SK-N-SH (cell line): ENCODE data around the gene SLC9A8.

ENCODE experiments used
- EZH2phosphoT487 ChIP-seq: fragments of 200-600 bp; sonication (generic); IDR thresholded peaks from 2 replicates; pipeline ENCODE4 v1.6.1; 2017; ENCODE audit warnings: low read depth, mixed run types, mild to moderate bottlenecking, antibody characterized with exemption, moderate library complexity, borderline replicate concordance
- GATA2 ChIP-seq: sonication (generic); formaldehyde crosslinking; IDR thresholded peaks from 2 replicates; pipeline ENCODE4 v1.5.0; 2020; ENCODE audit warnings: mild to moderate bottlenecking, missing genetic modification reagents
- JUND ChIP-seq: IDR thresholded peaks from 2 replicates; pipeline ENCODE4 v1.4.0; 2012

DNA sequence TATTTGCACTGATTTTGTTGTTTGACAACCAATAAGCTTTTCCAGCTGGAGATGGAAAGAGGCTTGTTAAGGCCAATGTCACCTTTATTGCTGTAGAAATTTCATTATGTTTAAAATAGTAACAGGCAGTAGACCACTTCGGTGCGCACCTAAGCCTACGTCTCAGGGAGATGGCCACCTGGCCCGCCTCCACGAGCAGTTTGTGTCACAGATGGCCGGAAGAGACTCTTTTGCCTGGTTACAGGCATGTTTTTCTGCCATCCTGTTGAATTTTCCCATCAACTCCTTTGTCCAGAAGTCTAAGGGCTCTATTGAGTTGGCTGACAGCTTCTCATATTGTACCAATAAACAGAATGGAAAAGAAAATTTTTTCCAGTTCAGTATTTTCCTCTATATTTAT, 51.0 kb downstream of the SLC9A8 start:
- no peak for TF ChIP-seq JUND
- TF ChIP-seq GATA2 (CRISPR knock-in tag), result no peak
- no peak for TF ChIP-seq EZH2phosphoT487
